T-helper 9 cell (primary cell): ENCODE data around the gene PPP1R3E.

Source experiments
- DNase-seq: peaks from one replicate; pipeline ENCODE4 v3.0.0-alpha.2; 2020

Gene PPP1R3E

GRCh38 chr14:23322568-23323517 lies 20.2 kb upstream of the PPP1R3E start:
- DNase-seq: no peak

DNA sequence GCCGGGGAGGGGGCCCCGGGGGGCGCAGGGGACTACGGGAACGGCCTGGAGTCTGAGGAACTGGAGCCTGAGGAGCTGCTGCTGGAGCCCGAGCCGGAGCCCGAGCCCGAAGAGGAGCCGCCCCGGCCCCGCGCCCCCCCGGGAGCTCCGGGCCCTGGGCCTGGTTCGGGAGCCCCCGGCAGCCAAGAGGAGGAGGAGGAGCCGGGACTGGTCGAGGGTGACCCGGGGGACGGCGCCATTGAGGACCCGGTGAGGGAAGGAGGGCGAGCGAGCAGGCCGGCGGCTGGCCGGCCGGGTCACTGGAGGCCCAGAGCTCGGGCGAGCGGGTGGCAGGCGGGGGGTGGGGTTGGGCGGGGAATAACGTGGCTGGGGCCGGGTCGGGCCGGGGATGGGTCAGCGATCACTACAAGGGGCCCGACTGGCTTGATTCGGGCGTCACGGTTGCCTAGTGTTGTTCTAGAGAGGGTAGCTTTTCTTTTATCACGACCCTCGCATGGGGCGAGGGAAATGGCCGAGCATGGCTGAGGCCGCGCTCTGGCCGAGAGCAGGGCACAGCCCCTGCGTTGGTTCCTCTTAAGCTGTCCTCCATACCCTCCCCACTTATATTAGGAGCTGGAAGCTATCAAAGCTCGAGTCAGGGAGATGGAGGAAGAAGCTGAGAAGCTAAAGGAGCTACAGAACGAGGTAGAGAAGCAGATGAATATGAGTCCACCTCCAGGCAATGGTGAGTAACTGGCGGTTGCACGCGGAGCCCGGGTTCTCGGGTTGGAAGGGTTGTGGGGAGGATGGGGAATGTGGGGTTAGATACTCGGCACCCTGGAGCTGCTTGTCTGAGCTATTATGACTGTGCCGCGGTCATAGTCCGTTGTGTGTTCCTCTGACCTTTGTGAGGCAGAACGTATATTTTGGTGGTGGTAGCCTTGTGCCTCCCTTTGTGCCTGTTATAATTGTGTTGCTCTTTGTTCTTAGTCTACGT lies 19.2 kb upstream of the PPP1R3E start:
- peak; percentile 26 for DNase-seq

DNA sequence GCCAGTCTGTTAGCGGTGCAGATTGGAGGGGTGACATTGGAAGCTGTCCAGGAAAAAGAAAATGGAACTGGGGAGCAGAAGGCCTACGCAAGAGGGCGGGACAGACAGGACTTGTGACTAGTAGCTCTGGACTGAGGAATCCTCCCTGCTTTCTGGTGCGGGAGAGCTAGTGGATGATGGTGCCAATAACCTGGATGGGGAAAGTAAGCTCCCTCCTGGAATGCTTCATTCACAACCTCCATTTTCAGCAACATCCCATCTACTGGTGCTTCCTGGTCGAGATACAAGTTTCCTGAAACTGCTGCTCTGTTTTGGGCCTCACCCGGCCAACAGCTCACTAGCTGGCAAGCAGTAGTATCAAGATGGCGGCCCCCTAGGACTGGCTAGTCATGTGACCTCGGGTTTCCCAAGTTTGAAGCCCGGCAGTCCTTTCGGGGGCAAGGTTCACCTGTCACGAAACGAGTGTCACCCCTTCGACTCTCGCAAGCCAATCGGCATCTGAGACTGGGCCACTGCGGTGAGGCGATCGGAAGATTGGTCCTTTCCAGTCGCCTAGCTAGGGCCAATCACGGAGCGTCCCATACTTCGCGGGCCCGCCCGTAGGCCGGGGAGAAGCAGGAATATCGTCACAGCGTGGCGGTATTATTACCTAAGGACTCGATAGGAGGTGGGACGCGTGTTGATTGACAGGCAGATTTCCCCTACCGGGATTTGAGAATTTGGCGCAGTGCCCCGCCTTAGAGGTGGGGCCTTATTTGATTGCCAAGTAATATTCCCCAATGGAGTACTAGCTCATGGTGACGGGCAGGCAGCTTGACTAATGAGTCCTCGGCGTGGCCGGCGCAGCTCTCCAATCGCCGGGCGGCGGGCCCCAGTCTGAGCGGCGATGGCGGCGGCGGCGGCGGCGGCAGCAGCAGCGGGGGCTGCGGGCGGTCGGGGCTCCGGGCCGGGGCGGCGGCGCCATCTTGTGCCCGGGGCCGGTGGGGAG lies 18.2 kb upstream of the PPP1R3E start, which contains the start of gene PABPN1:
PABPN1 (plus strand) TSS at position 874 of the 988 bp plus-strand sequence; CDS start at position 887, 13 bp downstream.
- DNase-seq: peak; percentile 91

GRCh38 chr14:23319746-23320583 lies 17.3 kb upstream of the PPP1R3E start:
- no peak for DNase-seq

DNA sequence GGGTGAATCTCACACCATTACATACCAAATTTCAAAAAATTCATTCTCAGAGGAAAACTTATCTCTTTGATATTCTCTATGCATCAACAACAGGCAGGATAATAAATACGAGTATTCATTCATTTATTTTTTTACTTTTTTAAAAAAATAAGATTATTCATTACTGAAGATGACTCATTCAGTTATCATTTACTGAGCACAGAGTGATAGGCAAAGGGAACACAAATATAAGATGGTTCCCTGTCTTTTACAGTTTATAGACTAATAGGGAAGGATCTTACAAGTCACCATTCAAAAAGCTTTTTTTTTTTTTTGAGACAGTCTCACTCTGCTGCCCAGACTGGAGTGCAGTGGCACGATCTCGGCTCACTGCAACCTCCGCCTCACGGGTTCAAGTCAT lies 13.6 kb upstream of the PPP1R3E start:
- no peak for DNase-seq

DNA sequence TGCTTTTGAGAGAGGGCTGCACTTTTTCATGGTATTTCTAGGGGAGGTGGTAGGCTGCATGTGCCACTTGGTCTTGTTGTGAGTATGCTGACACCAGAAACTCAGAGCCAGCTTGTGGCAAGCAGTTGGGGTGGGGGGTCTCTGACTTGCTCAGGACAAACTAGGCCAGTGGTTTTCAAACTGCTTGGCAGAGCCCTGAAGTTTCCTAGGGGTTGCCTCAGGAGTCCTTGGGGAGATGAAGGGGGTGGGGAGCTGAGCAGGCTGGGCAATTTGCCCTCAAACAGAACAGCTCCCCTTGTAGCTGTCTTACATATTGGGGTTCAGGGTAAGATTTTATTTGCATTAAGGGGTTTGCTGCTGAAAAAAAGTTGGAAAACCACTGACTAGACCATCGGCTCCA lies 7.9 kb upstream of the PPP1R3E start:
- DNase-seq: no peak

GRCh38 chr14:23308721-23309445 lies 6.2 kb upstream of the PPP1R3E start:
- DNase-seq: no peak

GRCh38 chr14:23307687-23308644 lies 5.3 kb upstream of the PPP1R3E start:
- DNase-seq: no peak

DNA sequence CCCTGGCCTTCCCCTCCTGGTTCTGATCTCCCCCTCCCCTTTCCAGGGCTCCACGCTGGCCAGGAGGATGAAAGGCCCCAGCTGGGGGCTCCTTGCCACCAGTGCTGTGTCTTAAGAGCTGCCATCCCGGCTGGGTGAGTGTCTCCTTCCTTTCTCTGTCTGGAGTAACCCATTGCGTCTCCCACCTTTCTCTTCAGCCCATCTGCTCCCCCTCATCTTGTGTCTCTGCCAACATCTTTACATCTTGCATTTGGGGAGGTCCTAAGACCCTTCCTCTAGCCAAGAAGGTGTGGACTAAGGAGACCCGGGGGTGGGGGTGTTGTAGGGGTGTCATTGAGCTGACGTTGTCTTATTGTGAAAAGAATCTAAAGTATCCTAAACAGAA lies 4.5 kb upstream of the PPP1R3E start:
- no peak for DNase-seq

DNA sequence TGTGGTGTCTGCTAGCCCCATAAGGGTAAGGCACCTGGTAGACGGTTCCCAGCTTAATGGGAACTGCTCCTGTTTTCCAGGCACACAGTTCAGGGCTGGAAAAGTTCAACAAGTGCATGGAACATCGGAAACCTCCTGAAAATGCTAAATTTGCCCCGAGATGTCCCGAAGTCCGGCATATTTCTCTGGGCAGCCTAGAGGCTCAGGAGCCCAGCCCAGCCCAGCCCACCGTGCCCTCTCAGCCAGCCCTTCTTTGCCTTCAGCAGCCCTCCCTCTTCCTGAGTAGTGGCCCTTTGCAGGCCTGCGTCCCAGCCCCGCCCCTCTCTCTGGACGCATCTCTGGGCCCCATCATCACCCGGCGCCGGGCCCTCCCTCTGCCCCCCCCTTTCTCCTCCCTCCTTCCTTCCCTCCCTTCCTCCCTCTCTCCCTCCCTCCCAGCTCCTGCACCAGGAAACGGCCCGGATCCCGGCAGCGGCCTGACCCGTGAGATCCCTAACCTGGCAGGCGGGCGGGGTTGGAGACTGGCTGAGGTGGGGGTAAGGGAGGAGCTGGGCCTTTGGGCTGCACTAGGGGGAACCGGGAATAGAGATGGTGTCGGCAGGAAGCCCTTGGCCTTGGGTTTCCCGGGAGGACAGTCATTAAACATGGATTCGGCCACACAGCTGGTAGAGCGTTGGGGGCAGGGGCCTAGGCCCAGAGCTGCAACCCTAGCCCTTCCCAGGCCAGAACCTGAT lies 3.9 kb upstream of the PPP1R3E start, which contains the start of gene BCL2L2:
BCL2L2 (plus strand) TSS at position 422 of the 734 bp plus-strand sequence. CDS start 935 bp downstream, outside the sequence.
- no peak for DNase-seq

DNA sequence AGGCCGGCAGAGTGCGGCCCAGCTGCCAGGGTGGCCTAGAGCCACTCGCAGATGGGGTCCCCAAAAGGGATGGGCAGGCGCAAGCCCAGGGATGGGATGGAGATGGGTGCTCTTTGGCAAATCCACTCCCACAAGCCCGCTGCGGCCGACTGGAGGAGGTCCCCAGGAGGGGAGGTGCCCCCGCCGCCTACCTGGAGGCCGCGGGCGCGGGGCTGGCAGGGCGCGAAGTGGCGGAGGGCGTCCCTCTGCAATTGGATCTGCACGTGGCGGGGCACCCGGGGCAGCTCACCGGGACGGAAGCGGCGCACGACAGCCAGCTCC lies 730 bp downstream of the PPP1R3E start:
- DNase-seq: no peak

GRCh38 chr14:23301288-23301968 lies 1.2 kb downstream of the PPP1R3E start:
- peak; percentile 94 for DNase-seq

DNA sequence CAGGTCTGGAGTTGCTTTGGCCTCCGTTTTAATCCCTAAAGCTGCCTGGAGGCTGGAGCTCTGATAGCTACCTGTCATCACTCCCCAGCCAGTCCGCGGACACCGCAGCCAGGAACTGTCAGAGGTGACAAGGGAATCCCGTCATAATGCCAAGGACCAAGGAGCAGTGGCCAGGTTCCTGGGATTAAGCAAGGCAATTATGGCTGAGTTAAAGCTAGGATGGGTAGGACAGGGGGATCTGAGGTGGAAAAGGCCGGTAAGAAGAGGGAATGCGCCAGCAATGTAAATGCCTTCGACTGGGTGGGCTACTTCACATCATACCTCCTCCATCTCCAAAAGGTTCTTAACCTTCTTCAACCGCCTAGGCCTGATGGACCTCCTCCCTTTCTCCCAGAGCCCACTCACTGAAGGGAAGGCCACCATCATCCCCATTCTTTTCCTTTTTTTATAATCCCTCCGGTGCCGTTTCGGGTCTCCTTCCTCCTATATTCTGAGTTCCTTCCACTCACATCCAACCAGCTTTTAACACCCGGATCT lies 1.9 kb downstream of the PPP1R3E start:
- no peak for DNase-seq

- no peak for DNase-seq
These were observed 2.5 kb downstream of the PPP1R3E start for GRCh38 chr14:23299986-23300686.

- DNase-seq: no peak
These were observed 3.3 kb downstream of the PPP1R3E start for GRCh38 chr14:23299211-23299957.
